Measurements from ENCODE around the gene GTSE1.

DNA sequence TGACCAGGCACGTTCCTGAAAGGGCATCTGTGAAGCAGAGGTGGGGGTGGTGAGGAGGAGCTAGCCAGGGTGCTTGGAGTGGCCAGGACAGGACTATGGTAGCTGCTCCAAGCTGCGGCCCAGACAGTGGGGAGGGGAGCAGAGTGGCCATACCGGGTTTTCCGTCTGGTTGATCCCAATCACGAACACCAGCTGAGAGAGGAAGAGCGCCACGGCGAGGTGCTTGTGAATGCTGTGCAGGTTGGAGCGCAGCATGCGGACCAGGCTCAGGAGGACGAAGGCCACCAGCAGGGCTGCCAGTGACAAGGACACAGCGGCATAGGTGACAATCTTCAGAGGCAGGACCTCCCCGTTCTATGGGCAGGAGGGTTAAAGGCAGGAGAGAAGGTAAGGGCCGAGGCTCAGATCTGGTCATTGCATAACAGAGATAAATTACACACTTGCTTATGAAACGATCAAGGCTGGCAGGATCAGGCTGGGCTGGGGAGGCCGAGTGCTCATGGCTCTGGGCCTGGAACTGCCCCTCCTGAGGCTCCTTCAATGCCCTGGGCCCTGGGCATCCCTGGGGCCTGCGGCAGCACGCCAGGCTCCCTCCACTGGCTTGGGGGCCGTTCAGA lies 80.3 kb downstream of the GTSE1 start:
- TF ChIP-seq, protein P1, sequence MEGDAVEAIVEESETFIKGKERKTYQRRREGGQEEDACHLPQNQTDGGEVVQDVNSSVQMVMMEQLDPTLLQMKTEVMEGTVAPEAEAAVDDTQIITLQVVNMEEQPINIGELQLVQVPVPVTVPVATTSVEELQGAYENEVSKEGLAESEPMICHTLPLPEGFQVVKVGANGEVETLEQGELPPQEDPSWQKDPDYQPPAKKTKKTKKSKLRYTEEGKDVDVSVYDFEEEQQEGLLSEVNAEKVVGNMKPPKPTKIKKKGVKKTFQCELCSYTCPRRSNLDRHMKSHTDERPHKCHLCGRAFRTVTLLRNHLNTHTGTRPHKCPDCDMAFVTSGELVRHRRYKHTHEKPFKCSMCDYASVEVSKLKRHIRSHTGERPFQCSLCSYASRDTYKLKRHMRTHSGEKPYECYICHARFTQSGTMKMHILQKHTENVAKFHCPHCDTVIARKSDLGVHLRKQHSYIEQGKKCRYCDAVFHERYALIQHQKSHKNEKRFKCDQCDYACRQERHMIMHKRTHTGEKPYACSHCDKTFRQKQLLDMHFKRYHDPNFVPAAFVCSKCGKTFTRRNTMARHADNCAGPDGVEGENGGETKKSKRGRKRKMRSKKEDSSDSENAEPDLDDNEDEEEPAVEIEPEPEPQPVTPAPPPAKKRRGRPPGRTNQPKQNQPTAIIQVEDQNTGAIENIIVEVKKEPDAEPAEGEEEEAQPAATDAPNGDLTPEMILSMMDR (IDR thresholded peaks at IDR 0.05): no peak
- TF ChIP-seq EZH2 (IDR thresholded peaks at IDR 0.05): no peak
- no peak for TF ChIP-seq EZH2phosphoT487 (IDR thresholded peaks at IDR 0.05)
